ENCODE measurements around the gene FPR3. TPM values are rescaled to one million over a fixed set of nuclear protein-coding genes. Genes with fewer than 3 reads are reported as not detected.

The FPR3 gene
- total and polyA plus RNA-seq, 2 experiments from 2014 or later = not detected

- Histone ChIP-seq H3K4me1 (ENCODE audit: insufficient read depth) (no peaks in the 10 kb centered on the region), H2AFZ (no peak overlapping the region), H3K27me3 (ENCODE audit: insufficient read depth) (no peaks in the 10 kb centered on the region), H3K4me3 (no peak overlapping the region), H3K27ac (ENCODE audit: low read depth) (no peak overlapping the region), H3F3A (replicated peaks; ENCODE audit: low read depth) (no peaks in the 10 kb centered on the region), H3K4me2 (no peak overlapping the region), H4K20me1 (replicated peaks; ENCODE audit: insufficient read depth) (no peaks in the 10 kb centered on the region), H3K79me2 (replicated peaks; ENCODE audit: insufficient read depth) (no peaks in the 10 kb centered on the region), H3K9me2 (ENCODE audit: insufficient read depth) (0 out of 2 replicates have a peak, but pooled peaks cover 2% of the 10 kb centered on the region), H3K36me3 (ENCODE audit: insufficient read depth) (no peaks in the 10 kb centered on the region)
- H3K4me1 Mint-ChIP-seq = no peaks in the 10 kb centered on the region
- ATAC-seq = no peak
- peaks cover 65% of the 10 kb centered on the region for H3K9me3 Mint-ChIP-seq
- peaks cover 2% of the 10 kb centered on the region for H3K27me3 Mint-ChIP-seq (ENCODE audit: insufficient read depth, low read depth, poor library complexity)
- peaks cover 4% of the 10 kb centered on the region; the same call in 1 of the 3 replicates for H3K36me3 Mint-ChIP-seq (ENCODE audit: low read depth)
- TF ChIP-seq ZNF331 (CRISPR knock-in tag; IDR thresholded peaks at IDR 0.05; ENCODE audit: low read depth) (no peak), STAT1 (IDR thresholded peaks at IDR 0.05; ENCODE audit: unreplicated experiment) (no peak), NANOG (IDR thresholded peaks at IDR 0.05; ENCODE audit: borderline replicate concordance) (no peak), EZH2phosphoT487 (IDR thresholded peaks at IDR 0.05; ENCODE audit: unreplicated experiment) (no peak), ZNF462 (CRISPR knock-in tag; IDR thresholded peaks at IDR 0.05) (no peak), EZH2 (IDR thresholded peaks at IDR 0.05; ENCODE audit: low read depth, unreplicated experiment) (no peak), POLR2AphosphoS5 (IDR thresholded peaks at IDR 0.05; ENCODE audit: low read depth) (no peak), CREB1 (CRISPR knock-in tag; IDR thresholded peaks at IDR 0.05; ENCODE audit: low read depth) (no peak), ZNF114 (CRISPR knock-in tag; IDR thresholded peaks at IDR 0.05) (no peak), JUNB (IDR thresholded peaks at IDR 0.05; ENCODE audit: unreplicated experiment) (no peak), CTCF (conservative IDR thresholded peaks at IDR 0.05; ENCODE audit: low read depth in 2 of 2) (no peak)
- TF ChIP-seq, protein P1, sequence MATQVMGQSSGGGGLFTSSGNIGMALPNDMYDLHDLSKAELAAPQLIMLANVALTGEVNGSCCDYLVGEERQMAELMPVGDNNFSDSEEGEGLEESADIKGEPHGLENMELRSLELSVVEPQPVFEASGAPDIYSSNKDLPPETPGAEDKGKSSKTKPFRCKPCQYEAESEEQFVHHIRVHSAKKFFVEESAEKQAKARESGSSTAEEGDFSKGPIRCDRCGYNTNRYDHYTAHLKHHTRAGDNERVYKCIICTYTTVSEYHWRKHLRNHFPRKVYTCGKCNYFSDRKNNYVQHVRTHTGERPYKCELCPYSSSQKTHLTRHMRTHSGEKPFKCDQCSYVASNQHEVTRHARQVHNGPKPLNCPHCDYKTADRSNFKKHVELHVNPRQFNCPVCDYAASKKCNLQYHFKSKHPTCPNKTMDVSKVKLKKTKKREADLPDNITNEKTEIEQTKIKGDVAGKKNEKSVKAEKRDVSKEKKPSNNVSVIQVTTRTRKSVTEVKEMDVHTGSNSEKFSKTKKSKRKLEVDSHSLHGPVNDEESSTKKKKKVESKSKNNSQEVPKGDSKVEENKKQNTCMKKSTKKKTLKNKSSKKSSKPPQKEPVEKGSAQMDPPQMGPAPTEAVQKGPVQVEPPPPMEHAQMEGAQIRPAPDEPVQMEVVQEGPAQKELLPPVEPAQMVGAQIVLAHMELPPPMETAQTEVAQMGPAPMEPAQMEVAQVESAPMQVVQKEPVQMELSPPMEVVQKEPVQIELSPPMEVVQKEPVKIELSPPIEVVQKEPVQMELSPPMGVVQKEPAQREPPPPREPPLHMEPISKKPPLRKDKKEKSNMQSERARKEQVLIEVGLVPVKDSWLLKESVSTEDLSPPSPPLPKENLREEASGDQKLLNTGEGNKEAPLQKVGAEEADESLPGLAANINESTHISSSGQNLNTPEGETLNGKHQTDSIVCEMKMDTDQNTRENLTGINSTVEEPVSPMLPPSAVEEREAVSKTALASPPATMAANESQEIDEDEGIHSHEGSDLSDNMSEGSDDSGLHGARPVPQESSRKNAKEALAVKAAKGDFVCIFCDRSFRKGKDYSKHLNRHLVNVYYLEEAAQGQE (IDR thresholded peaks at IDR 0.05; ENCODE audit: unreplicated experiment) = no peak
- TF ChIP-seq, protein P2, sequence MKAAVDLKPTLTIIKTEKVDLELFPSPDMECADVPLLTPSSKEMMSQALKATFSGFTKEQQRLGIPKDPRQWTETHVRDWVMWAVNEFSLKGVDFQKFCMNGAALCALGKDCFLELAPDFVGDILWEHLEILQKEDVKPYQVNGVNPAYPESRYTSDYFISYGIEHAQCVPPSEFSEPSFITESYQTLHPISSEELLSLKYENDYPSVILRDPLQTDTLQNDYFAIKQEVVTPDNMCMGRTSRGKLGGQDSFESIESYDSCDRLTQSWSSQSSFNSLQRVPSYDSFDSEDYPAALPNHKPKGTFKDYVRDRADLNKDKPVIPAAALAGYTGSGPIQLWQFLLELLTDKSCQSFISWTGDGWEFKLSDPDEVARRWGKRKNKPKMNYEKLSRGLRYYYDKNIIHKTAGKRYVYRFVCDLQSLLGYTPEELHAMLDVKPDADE (IDR thresholded peaks at IDR 0.05) = no peak
- no peak for DNase-seq (ENCODE audit: low spot score)
- H3K4me3 Mint-ChIP-seq = no peak overlapping the region
- no peak overlapping the region for H3K27ac Mint-ChIP-seq
Observed at GRCh38 chr19:51749979-51750378, 45.0 kb upstream of the FPR3 start.

Measured in GM23338 (cell line).